OCI-LY3 (cell line): ENCODE results near the gene KRTAP10-11.

Source experiments
- CTCF ChIP-seq: fragments of 200-600, 300-600 bp; sonication (generic); IDR thresholded peaks from 2 replicates; pipeline ENCODE4 v1.5.1; 2014; ENCODE audit warnings: antibody characterized with exemption, low read length, low read depth
- EZH2phosphoT487 ChIP-seq: fragments of 200-600 bp; shearing (Covaris generic); IDR thresholded peaks from 2 replicates; pipeline ENCODE4 v1.6.1; 2018; ENCODE audit warnings: antibody characterized with exemption, mixed run types, low read depth

GRCh38 chr21:44640761-44641160 lies 5.5 kb upstream of the KRTAP10-11 start:
- TF ChIP-seq CTCF (no peak), EZH2phosphoT487 (no peak)
